ENCODE measurements around the gene CRELD2.

Gene CRELD2

DNA sequence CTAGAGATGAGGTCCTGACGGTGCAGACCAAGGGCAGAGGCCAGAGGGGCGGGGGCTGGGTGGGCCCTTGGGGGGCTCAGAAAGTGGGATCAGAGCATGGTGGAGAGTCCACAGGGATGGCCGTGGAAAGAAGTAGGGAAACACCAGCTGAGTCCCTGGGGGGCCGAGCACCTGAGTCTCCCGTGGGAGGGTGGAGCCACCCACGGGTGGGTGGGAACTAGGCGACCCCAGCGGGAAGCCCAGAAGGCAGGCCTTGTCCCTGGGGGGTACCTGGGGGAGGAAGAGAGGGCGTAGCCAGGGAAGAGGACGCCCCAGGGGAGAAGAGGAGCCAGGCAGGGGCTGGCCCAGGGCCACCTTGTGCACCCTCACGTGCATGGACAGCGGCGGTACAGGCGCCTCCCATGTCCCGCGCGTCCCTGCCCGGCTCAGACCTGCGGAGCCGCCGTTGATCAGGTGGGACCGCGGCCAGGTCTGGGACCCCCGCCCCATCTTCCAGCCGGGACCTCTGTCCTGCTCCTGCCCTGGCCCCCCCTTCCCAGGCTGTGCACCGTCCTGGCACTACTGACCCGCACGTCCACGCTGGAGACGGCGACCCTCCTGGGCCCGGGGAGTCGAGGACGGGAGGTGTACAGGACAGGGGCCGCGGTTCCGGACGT, 10.2 kb downstream of the CRELD2 start:
- Histone ChIP-seq H3K9me3 (ENCODE audit: control insufficient read depth, insufficient read depth, low read depth, low read length) (no peaks in the 10 kb centered on the region), H3K4me1 (ENCODE audit: control insufficient read depth, insufficient read depth, low read length) (no peaks in the 10 kb centered on the region), H3K36me3 (ENCODE audit: control insufficient read depth in 2 of 2, insufficient read depth in 1 of 2, low read length in 2 of 2) (peaks cover 0 to 24% of the 10 kb centered on the region in 2 experiments; a peak in 1 of 3 replicates), H3K27ac (ENCODE audit: extremely low read depth, low read depth, low read length) (no peak overlapping the region), H3K4me3 (ENCODE audit: low read depth, low read length) (no peak overlapping the region)
- TF ChIP-seq ZNF175 (tag by site-specific recombination; IDR thresholded peaks at IDR 0.05) (no peak), ZNF624 (tag by site-specific recombination; IDR thresholded peaks at IDR 0.05) (no peak), ZFP3 (tag by site-specific recombination; IDR thresholded peaks at IDR 0.05; ENCODE audit: low read depth) (no peak), ZNF404 (tag by site-specific recombination; IDR thresholded peaks at IDR 0.05) (no peak), EGR2 (tag by site-specific recombination; IDR thresholded peaks at IDR 0.05; ENCODE audit: low read depth) (peak; percentile 72), ZNF239 (tag by site-specific recombination; IDR thresholded peaks at IDR 0.05) (no peak), ZNF776 (tag by site-specific recombination; IDR thresholded peaks at IDR 0.05; ENCODE audit: borderline replicate concordance) (no peak), ZSCAN30 (tag by site-specific recombination; IDR thresholded peaks at IDR 0.05) (no peak), ZNF19 (tag by site-specific recombination; IDR thresholded peaks at IDR 0.05; ENCODE audit: low read depth) (no peak), ZBTB20 (tag by site-specific recombination; IDR thresholded peaks at IDR 0.05) (no peak), ZNF155 (tag by site-specific recombination; IDR thresholded peaks at IDR 0.05) (no peak), ZNF423 (tag by site-specific recombination; IDR thresholded peaks at IDR 0.05) (peak; percentile 66), ZNF747 (tag by site-specific recombination; IDR thresholded peaks at IDR 0.05) (no peak), KLF1 (tag by site-specific recombination; IDR thresholded peaks at IDR 0.05) (0 out of 2 replicates have a peak, but pooled peaks have one; percentile 15), ZFHX2 (tag by site-specific recombination; conservative IDR thresholded peaks at IDR 0.05) (peak; percentile 58), ZNF133 (tag by site-specific recombination; IDR thresholded peaks at IDR 0.05) (no peak), ZNF785 (tag by site-specific recombination; IDR thresholded peaks at IDR 0.05) (no peak), SP2 (tag by site-specific recombination; IDR thresholded peaks at IDR 0.05) (0 out of 2 replicates have a peak, but pooled peaks have one; percentile 16), FEZF1 (tag by site-specific recombination; IDR thresholded peaks at IDR 0.05) (no peak), SP3 (tag by site-specific recombination; IDR thresholded peaks at IDR 0.05) (no peak), ZNF274 (IDR thresholded peaks at IDR 0.05; ENCODE audit: low read length) (no peak), ZNF274 (tag by site-specific recombination; IDR thresholded peaks at IDR 0.05; ENCODE audit: borderline replicate concordance) (no peak), KLF8 (tag by site-specific recombination; IDR thresholded peaks at IDR 0.05) (no peak), ZBTB48 (tag by site-specific recombination; IDR thresholded peaks at IDR 0.05) (no peak)
- TF ChIP-seq, protein P1, sequence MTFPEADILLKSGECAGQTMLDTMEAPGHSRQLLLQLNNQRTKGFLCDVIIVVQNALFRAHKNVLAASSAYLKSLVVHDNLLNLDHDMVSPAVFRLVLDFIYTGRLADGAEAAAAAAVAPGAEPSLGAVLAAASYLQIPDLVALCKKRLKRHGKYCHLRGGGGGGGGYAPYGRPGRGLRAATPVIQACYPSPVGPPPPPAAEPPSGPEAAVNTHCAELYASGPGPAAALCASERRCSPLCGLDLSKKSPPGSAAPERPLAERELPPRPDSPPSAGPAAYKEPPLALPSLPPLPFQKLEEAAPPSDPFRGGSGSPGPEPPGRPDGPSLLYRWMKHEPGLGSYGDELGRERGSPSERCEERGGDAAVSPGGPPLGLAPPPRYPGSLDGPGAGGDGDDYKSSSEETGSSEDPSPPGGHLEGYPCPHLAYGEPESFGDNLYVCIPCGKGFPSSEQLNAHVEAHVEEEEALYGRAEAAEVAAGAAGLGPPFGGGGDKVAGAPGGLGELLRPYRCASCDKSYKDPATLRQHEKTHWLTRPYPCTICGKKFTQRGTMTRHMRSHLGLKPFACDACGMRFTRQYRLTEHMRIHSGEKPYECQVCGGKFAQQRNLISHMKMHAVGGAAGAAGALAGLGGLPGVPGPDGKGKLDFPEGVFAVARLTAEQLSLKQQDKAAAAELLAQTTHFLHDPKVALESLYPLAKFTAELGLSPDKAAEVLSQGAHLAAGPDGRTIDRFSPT (tag by site-specific recombination; IDR thresholded peaks at IDR 0.05), result no peak
- TF ChIP-seq, protein P2, sequence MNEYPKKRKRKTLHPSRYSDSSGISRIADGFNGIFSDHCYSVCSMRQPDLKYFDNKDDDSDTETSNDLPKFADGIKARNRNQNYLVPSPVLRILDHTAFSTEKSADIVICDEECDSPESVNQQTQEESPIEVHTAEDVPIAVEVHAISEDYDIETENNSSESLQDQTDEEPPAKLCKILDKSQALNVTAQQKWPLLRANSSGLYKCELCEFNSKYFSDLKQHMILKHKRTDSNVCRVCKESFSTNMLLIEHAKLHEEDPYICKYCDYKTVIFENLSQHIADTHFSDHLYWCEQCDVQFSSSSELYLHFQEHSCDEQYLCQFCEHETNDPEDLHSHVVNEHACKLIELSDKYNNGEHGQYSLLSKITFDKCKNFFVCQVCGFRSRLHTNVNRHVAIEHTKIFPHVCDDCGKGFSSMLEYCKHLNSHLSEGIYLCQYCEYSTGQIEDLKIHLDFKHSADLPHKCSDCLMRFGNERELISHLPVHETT (tag by site-specific recombination; IDR thresholded peaks at IDR 0.05), result no peak
- TF ChIP-seq, protein P3, sequence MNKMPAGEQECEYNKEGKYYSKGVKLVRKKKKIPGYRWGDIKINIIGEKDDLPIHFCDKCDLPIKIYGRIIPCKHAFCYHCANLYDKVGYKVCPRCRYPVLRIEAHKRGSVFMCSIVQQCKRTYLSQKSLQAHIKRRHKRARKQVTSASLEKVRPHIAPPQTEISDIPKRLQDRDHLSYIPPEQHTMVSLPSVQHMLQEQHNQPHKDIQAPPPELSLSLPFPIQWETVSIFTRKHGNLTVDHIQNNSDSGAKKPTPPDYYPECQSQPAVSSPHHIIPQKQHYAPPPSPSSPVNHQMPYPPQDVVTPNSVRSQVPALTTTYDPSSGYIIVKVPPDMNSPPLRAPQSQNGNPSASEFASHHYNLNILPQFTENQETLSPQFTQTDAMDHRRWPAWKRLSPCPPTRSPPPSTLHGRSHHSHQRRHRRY (tag by site-specific recombination; IDR thresholded peaks at IDR 0.05), result no peak
- ChIA-PET POLR2A (no interaction called here), CTCF (interaction anchor here (0.7 to 2.4 kb wide), 3 partner anchors 102 to 220 kb away, joined by 3 to 14 read pairs (median 4); no protein-coding TSS in a partner anchor)

Measured in HEK293 (cell line).